Bone marrow (tissue), 2 donors: ENCODE measurements around the gene LUZP1.

Source experiments
- DNase-seq, 2 donors: peaks; one replicate each; lab custom pipeline; 2025; lab: John Stamatoyannopoulos, UW

Gene LUZP1

GRCh38 chr1:23116921-23117699, 51.5 kb downstream of the LUZP1 start:
- DNase-seq, result no peak

DNA sequence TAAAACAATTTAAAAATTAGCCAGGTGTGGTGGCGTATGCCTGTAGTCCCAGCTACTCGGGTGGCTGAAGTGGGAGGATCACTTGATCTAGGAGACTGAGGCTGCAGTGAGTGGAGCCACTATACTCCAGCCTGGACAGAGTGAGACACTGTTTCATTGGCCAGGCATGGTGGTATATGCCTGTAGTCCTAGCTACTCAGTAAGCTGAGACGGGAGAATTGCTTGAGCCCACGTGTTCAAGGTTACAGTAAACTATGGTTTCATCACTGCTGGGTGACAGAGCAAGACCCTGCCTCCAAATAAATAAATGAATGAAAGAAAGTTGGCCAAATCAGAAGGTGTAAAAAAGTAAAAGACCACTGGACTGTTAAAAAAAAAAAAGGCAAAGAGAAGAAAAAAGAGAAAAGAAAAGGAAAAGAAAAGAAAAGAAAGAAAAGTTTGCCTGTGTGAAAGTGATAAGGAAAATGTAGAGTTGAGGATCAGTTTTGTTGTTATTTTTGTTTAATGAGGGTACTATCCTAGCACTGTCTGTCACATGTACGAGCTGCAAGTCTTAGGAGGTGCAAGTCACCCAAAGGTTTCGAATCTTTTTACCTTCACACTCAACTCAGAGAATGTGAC, 52.3 kb downstream of the LUZP1 start:
- no peak for DNase-seq

DNA sequence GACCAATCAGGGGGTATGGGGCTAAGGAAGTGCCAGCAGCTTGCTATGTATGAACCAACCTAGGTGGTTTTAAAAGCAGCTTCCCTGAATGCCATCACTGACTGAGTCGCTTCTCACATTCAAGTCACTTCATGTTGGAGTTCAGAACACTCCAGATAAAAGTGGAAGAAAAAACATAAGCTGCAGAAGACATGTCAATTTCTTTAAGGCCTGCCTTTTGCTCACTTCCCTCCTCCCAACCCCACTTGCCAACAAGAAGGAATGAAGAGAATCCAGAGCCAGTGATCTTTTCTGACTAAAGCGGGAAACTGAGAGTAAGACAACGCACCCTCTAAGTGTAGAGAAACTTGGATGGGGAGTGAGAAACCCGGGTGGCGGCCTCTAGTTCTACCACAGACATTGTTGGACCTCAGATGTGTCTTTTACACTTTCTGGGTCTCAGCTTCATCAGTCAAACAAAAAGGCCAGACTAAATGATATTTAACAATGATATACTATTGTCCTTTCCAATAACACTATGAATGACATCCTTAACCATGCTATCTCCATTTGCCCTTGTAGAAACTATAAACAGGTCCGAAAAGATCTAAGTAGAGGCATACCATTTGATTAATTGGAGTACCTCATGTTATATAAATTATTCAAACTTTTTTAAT, 54.1 kb downstream of the LUZP1 start:
- no peak for DNase-seq

DNA sequence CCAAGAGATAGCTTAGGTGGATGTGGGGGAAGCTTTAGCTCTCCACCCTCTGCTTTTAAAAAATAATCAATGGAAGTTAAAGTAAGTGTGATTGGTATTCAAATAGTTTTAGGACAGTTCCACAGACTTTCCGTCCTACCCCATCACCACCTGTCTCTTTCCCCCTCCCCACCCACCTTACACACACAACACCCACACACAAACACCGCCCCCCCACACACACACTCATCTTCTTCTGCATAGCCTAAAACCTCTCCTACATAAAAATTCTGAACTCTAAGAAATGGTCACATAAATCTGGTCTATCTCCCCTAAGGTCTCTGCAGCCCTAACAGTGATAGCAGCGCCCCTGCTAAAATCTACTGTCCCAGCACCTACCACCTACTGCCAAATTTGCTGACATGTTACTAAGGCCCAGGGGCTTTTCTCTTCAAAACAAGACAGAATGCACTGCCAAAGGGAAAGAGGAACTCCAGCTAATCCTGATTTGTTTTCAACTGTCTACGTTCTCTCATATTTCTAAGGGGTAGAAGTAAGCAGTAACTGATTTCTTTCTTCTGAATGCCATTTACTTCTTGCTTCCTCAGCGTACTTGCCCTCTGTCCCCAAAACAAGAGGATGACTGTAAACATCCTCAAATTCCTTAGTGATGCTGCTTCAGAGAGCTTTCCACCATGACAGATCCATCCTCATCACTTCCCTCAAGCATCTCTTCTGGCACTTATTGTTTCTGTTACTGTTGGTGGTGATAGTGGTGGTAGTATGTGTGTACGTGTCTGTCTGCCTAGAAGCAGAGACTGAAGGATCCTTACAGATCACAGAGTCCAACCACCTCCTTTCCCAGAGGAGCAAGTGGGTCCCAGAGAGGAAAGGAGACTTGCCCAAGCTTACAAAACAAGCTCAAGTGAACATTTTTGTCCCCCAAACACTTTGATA, 56.8 kb downstream of the LUZP1 start:
- peak in 1 of 2 donors; percentile 30 for DNase-seq

GRCh38 chr1:23110391-23110790, 58.3 kb downstream of the LUZP1 start:
- no peak for DNase-seq

- DNase-seq, result no peak
Measured at GRCh38 chr1:23108918-23109533, 59.6 kb downstream of the LUZP1 start.

GRCh38 chr1:23103001-23103889, 65.4 kb downstream of the LUZP1 start:
- peak in 1 of 2 donors; percentile 87 for DNase-seq

- no peak for DNase-seq
Measured at GRCh38 chr1:23102289-23102688, 66.4 kb downstream of the LUZP1 start.

DNA sequence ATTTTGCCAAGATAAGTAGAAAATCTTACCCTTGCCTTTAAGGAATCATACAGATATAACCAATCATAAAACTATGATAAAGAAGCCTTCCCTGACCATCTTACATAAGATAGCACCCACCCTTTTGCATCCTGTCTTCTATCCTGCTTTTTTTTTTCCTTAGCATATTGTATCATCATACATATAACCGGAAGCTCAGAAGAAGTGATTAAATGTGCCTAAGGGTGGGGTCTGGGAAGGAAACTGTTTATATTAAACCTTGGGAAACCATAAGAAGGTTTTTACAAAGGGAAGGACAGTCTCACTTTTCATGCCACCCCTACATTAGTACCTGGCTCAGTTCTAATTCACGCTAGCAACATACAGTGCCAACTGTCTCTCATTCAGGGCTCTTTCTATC, 66.8 kb downstream of the LUZP1 start:
- no peak for DNase-seq

DNA sequence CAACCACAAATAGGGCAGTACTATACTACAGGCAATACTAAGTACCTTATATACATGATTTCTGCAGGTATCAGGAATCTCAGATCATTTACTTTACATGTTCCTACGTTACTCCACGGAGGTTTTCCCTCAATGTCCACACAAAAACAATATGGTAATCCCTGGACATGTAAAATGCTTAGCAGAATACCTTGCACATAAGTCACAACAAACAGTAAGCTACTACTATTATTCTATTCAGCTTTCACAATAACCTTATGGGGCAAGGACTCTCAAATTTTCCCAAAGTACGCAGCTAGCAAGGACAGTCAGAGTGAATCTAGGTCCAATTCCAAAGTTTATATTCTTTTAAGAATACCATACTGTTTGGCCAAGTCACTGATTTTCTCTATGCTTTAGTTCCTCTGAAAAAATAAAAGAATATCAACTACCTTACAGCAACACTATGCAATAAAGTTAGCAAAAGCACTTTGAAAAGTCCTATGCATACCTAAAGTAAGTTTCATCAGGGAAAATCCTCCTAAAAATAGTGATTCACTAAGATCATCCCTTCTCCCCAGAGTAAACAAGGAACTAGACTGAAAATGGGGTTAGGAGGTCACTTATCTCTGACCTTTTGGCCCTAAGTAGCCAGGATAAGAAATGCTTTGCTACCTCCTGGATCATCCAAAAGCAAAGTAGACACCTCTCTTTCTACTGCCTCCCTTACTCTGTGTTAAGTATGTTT, 67.4 kb downstream of the LUZP1 start:
- DNase-seq, result no peak

DNA sequence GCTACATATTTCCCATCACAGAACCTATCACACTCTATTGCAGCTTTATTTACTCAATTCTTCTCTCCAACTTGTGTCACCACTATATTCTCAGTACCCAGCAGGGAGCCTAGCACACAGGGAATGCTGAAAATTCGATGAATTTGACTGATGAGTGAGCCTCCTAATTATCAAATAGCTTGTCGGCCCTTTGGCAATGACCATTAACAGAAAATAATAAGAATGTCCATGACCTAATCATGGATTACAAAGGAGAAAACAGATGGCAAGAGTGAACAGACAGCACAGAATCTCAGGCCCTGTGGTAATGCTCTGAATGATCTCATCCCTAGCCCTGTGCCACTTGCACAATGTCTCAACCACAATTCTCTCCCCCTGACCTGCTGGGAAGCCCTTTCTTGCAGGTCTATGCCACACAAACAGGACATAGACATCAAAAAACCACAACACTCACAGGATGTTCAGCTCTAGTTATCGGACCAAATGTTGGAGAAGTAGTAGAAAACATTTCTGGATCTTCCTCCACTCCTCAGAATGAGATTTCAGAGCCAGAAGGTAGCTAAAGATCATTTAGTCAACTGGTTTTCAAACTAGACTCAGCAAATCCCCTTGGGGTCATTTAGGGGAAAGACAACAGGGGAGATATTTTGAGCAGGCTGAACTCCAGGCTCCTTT, 68.4 kb downstream of the LUZP1 start:
- peak; percentile 9 to 85 for DNase-seq

DNA sequence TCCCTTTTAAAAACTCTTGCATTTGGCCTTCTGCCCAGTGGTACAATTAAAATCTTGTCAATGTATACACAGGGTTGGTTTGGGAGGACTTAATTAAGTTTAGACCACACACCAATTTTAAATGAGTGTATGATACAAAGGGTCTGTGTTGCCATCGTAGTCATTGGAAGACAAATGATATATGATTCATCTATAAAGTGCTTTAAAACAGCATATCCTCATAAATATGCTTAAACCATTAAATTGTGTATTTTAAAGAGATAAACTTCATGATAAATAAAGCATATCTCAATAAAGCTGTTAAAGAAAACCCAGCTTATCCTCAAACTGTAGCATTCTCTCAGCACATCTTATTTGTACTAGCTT, 69.5 kb downstream of the LUZP1 start:
- DNase-seq, result no peak

DNA sequence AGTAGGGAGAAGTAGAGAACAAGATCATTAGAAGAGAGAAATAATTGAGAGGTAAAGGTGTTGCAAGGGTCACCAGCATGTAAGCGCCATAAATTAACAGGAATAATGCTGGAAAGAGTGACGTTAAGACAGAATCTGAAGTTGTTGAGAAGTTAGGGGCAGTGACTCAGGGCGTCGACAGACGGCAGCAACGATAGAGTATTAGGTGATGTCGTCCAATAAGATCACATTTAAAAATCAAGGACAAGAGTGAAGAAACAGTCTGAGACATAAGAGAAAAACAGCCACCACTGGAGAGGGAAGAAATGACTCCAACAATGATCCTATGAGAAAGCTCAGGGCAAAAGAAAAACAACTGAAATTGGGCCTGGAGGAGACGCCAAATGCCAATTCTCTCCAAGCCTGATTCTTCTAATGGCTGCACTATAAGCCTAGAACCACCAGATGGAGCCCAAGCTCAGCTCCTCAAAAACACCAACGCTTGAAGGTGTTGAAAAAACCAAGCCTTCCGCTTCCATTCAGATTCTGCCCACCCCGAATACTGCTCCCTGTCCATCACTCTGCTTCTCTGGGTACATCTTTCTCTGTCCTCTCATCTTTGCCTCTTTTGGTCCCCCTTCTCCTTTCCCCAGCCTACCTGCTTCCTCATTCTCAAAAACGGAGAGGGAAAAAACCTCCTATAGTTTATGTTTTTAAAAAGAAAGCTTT, 70.0 kb downstream of the LUZP1 start:
- DNase-seq, result peak; percentile 2 to 66

GRCh38 chr1:23097316-23097715, 71.3 kb downstream of the LUZP1 start:
- DNase-seq, result no peak

- no peak for DNase-seq
Measured at GRCh38 chr1:23092447-23092846, 76.2 kb downstream of the LUZP1 start.

DNA sequence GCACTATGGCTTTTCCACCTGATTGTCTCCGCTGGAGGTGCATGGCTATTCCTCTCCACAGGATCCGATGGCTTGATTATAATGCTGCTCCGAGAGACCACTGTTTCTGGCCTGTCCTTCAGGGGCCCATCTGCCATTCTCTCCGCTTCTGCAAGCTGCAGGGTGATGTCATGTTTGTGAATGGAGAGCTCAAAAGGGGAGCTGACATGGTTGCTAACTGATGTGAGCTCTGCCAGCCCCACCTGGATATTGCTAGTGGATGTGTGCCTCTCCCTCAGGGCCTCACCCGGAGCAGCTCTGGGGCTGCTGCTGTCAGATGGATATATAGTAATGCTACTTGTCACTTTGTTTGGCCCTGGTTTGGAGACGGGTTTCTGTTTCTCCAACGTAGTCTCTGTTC, 77.1 kb downstream of the LUZP1 start:
- no peak for DNase-seq

DNA sequence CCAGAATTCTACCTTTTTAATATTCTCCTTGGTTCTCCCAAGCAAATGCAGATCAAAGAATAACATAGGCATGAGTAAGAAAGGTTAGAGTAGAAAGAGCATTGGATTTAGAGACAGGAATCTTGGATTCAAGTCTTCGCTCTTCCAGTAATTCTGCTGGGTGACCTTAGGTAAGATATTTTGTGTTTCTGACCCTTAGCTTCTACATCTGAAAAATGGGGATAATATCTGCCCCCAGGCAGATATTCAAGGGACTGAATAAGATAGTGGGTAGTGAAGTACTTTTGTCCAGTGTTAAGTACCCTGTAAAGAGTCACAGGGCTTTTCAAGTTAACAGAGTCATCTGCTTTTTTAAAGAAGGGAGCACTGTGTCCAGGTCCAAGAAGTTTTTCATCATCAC, 78.6 kb downstream of the LUZP1 start:
- DNase-seq, result no peak

GRCh38 chr1:23088027-23088426, 80.6 kb downstream of the LUZP1 start:
- DNase-seq, result no peak

- no peak for DNase-seq
Measured at GRCh38 chr1:23085696-23086095, 83.0 kb downstream of the LUZP1 start.
